WTC11 (cell line): Measurements from ENCODE around the gene KCTD1. TPM values are rescaled to one million over a fixed set of nuclear protein-coding genes. Genes with fewer than 3 reads are reported as not detected.

Experiments
- ATAC-seq: fragments of 200-7000 bp; cut with Tn5 transposase; 2 replicates; pipeline ENCODE4 v1.10.0; 2021; ENCODE audit warnings: mild to moderate bottlenecking, moderate library complexity
- CTCF ChIA-PET: fragments of 300-600 bp; sonication (Branson Sonifier 250); formaldehyde crosslinking; loops from one replicate; lab custom pipeline; 2021; ENCODE audit warnings: antibody characterized with exemption; lab: Charles Lee
- POLR2A ChIA-PET: fragments of 350-600 bp; sonication (Branson Sonifier 250); formaldehyde crosslinking; loops from one replicate; lab custom pipeline; 2021; ENCODE audit warnings: antibody characterized with exemption; lab: Charles Lee
- DNase-seq: peaks from one replicate; pipeline ENCODE4 v3.0.0; 2021; ENCODE audit warnings: low spot score
- H3K27ac Mint-ChIP-seq: 2 replicates; pipeline ENCODE4 v1.8.0; 2021; ENCODE audit warnings: mixed read lengths
- H3K27me3 Mint-ChIP-seq: 2 replicates; pipeline ENCODE4 v1.8.0; 2021; ENCODE audit warnings: low read depth, mild to moderate bottlenecking, moderate library complexity, mixed read lengths
- H3K36me3 Mint-ChIP-seq: 2 replicates; pipeline ENCODE4 v1.8.0; 2021; ENCODE audit warnings: mixed read lengths
- H3K4me1 Mint-ChIP-seq: 2 replicates; pipeline ENCODE4 v1.8.0; 2022; ENCODE audit warnings: mixed read lengths
- H3K4me3 Mint-ChIP-seq: 2 replicates; pipeline ENCODE4 v1.8.0; 2021; ENCODE audit warnings: mild to moderate bottlenecking, moderate library complexity, mixed read lengths
- H3K9me3 Mint-ChIP-seq: 2 replicates; pipeline ENCODE4 v1.8.0; 2021; ENCODE audit warnings: mixed read lengths
- CREM ChIP-seq: sonication (generic); formaldehyde crosslinking; IDR thresholded peaks from 2 replicates; pipeline ENCODE4 v1.8.1; 2022; ENCODE audit warnings: mild to moderate bottlenecking, missing genetic modification reagents, moderate library complexity
- ELF4 ChIP-seq: sonication (generic); formaldehyde crosslinking; IDR thresholded peaks from 2 replicates; pipeline ENCODE4 v1.8.1; 2022; ENCODE audit warnings: low read depth, mild to moderate bottlenecking, moderate library complexity, missing genetic modification reagents
- ESRRA ChIP-seq: sonication (generic); formaldehyde crosslinking; IDR thresholded peaks from 2 replicates; pipeline ENCODE4 v1.8.1; 2022; ENCODE audit warnings: mild to moderate bottlenecking, missing genetic modification reagents, borderline replicate concordance
- GABPB1 ChIP-seq: sonication (generic); formaldehyde crosslinking; IDR thresholded peaks from 2 replicates; pipeline ENCODE4 v1.8.1; 2023; ENCODE audit warnings: mild to moderate bottlenecking, missing genetic modification reagents
- GRHL2 ChIP-seq: fragments of 250-450 bp; sonication (Bioruptor Pico); IDR thresholded peaks from 2 replicates; pipeline ENCODE4 v1.8.0; 2022; ENCODE audit warnings: mild to moderate bottlenecking, moderate library complexity; ENCODE audit not compliant: insufficient replicate concordance, severe bottlenecking
- HMGA2 ChIP-seq: fragments of 250-450 bp; sonication (Bioruptor Pico); IDR thresholded peaks from 2 replicates; pipeline ENCODE4 v1.4.0; 2021; ENCODE audit warnings: mild to moderate bottlenecking, moderate library complexity
- JAZF1 ChIP-seq: fragments of 250-450 bp; sonication (Bioruptor Pico); IDR thresholded peaks from 2 replicates; pipeline ENCODE4 v1.9.0; 2021; ENCODE audit warnings: moderate library complexity, mild to moderate bottlenecking, inconsistent platforms
- JUN ChIP-seq: sonication (generic); formaldehyde crosslinking; IDR thresholded peaks from 2 replicates; pipeline ENCODE4 v1.8.0; 2023; ENCODE audit warnings: mild to moderate bottlenecking, missing genetic modification reagents
- NR2C2 ChIP-seq: sonication (generic); formaldehyde crosslinking; IDR thresholded peaks from 2 replicates; pipeline ENCODE4 v1.8.0; 2022; ENCODE audit warnings: mild to moderate bottlenecking, missing genetic modification reagents
- PRRX2 ChIP-seq: fragments of 250-450 bp; sonication (Bioruptor Pico); IDR thresholded peaks from 2 replicates; pipeline ENCODE4 v1.8.0; 2021; ENCODE audit warnings: mild to moderate bottlenecking
- RORB ChIP-seq: fragments of 250-450 bp; sonication (Bioruptor Pico); IDR thresholded peaks from 2 replicates; pipeline ENCODE4 v1.9.0; 2021; ENCODE audit warnings: mild to moderate bottlenecking
- SMAD4 ChIP-seq: sonication (generic); formaldehyde crosslinking; IDR thresholded peaks from 2 replicates; pipeline ENCODE4 v1.8.0; 2022; ENCODE audit warnings: mild to moderate bottlenecking, missing genetic modification reagents
- TCF7 ChIP-seq: sonication (generic); formaldehyde crosslinking; IDR thresholded peaks from 2 replicates; pipeline ENCODE4 v1.8.0; 2022; ENCODE audit warnings: mild to moderate bottlenecking, low read depth, missing genetic modification reagents, moderate library complexity
- ZNF138 ChIP-seq: sonication (generic); formaldehyde crosslinking; conservative IDR thresholded peaks from 2 replicates; pipeline ENCODE4 v1.8.1; 2022; ENCODE audit warnings: mild to moderate bottlenecking, moderate library complexity, missing genetic modification reagents
- total RNA-seq: library from RNA; stranded (reverse); gene quantifications from 3 replicates; pipeline ENCODE4 v1.2.3, GENCODE V29; 2021
- TF ChIP-seq, protein P1 (sequence below): sonication (generic); formaldehyde crosslinking; conservative IDR thresholded peaks from 2 replicates; pipeline ENCODE4 v1.8.1; 2022; ENCODE audit warnings: mild to moderate bottlenecking, missing genetic modification reagents
- TF ChIP-seq, protein P2 (sequence below): sonication (generic); formaldehyde crosslinking; IDR thresholded peaks from 2 replicates; pipeline ENCODE4 v1.8.0; 2022; ENCODE audit warnings: mild to moderate bottlenecking, missing genetic modification reagents
- TF ChIP-seq, protein P3 (sequence below): sonication (generic); formaldehyde crosslinking; IDR thresholded peaks from 2 replicates; pipeline ENCODE4 v1.8.0; 2022; ENCODE audit warnings: mild to moderate bottlenecking, missing genetic modification reagents
- TF ChIP-seq, protein P4 (sequence below): sonication (generic); formaldehyde crosslinking; conservative IDR thresholded peaks from 2 replicates; pipeline ENCODE4 v1.8.1; 2023; ENCODE audit warnings: mild to moderate bottlenecking, low read depth, missing genetic modification reagents, moderate library complexity
- TF ChIP-seq, protein P5 (sequence below): fragments of 250-450 bp; sonication (Bioruptor Pico); IDR thresholded peaks from 2 replicates; pipeline ENCODE4 v1.9.0; 2021; ENCODE audit warnings: moderate library complexity, mild to moderate bottlenecking, inconsistent platforms, borderline replicate concordance
- TF ChIP-seq, protein P6 (sequence below): sonication (generic); formaldehyde crosslinking; IDR thresholded peaks from 2 replicates; pipeline ENCODE4 v1.8.1; 2023; ENCODE audit warnings: mild to moderate bottlenecking, missing genetic modification reagents

KCTD1 gene
- total RNA-seq, 1 experiment from 2014 or later, result 23.3 TPM

DNA sequence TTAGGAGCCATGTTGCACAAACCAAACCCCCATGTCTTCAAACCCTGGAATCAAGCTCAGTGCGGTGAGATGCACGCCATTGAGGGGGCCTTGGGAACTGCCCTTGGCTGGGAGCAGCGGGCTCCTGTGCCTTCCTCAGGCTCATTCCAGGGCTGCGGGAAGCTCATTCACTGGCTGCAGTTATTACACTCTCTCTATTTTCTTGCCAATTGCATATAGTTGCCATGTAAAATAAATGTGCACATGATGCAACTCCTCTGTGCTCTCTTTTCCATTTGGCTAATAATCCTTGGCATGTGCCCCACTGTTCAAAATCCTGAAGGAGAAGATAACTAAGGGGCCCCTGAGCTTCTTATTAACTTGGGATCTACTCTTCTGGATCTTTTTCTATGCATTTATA lies 74.7 kb downstream of the KCTD1 start:
- ChIA-PET CTCF (interaction anchor here (0.7 to 2.1 kb wide), 2 partner anchors 12 to 90 kb away, joined by 3 to 5 read pairs; no protein-coding TSS in a partner anchor), POLR2A (no interaction called here)
- DNase-seq, result no peak
- H3K4me3 Mint-ChIP-seq, result no peak overlapping the region
- H3K4me1 Mint-ChIP-seq, result peaks cover 32% of the 10 kb centered on the region
- H3K27ac Mint-ChIP-seq, result no peak overlapping the region
- TF ChIP-seq JUN (CRISPR knock-in tag) (no peak), HMGA2 (CRISPR knock-in tag) (no peak), CREM (no peak), ZNF138 (CRISPR knock-in tag) (no peak), ESRRA (no peak)
- TF ChIP-seq, protein P1, sequence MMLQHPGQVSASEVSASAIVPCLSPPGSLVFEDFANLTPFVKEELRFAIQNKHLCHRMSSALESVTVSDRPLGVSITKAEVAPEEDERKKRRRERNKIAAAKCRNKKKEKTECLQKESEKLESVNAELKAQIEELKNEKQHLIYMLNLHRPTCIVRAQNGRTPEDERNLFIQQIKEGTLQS, result no peak
- TF ChIP-seq, protein P2, sequence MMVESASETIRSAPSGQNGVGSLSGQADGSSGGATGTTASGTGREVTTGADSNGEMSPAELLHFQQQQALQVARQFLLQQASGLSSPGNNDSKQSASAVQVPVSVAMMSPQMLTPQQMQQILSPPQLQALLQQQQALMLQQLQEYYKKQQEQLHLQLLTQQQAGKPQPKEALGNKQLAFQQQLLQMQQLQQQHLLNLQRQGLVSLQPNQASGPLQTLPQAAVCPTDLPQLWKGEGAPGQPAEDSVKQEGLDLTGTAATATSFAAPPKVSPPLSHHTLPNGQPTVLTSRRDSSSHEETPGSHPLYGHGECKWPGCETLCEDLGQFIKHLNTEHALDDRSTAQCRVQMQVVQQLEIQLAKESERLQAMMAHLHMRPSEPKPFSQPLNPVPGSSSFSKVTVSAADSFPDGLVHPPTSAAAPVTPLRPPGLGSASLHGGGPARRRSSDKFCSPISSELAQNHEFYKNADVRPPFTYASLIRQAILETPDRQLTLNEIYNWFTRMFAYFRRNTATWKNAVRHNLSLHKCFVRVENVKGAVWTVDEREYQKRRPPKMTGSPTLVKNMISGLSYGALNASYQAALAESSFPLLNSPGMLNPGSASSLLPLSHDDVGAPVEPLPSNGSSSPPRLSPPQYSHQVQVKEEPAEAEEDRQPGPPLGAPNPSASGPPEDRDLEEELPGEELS (CRISPR knock-in tag), result no peak
- H3K9me3 Mint-ChIP-seq, result no peaks in the 10 kb centered on the region
- H3K36me3 Mint-ChIP-seq, result peaks cover 6% of the 10 kb centered on the region; the same call in 1 of the 2 replicates
- no peaks in the 10 kb centered on the region for H3K27me3 Mint-ChIP-seq
- ATAC-seq, result no peak

DNA sequence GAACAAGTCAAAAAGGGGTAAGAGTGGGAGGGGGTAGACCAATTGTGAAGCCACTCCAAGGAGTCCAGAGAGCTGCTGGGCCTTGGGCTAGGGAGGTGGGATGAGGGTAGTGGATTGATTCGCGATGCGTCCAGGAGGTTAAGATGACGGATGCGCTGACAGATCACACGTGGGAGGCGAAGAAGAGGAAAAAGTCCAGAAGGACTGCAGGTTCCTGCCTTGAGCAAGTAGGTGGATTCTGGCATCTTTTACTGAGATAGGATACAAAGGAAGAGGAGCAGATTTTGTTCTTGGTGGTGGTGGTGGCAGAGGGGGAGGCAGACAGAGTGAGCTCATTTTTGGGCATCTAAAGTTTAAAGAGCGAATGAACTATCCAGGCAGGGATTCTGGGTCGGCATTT lies 76.5 kb downstream of the KCTD1 start:
- Mint-ChIP-seq H3K9me3 (no peaks in the 10 kb centered on the region), H3K36me3 (peaks cover 10% of the 10 kb centered on the region; the same call in 1 of the 2 replicates), H3K27me3 (no peaks in the 10 kb centered on the region), H3K27ac (no peak overlapping the region), H3K4me1 (peaks cover 17% of the 10 kb centered on the region), H3K4me3 (no peak overlapping the region)
- ChIA-PET CTCF (no interaction called here), POLR2A (no interaction called here)
- DNase-seq, result no peak
- TF ChIP-seq GABPB1 (no peak), SMAD4 (CRISPR knock-in tag) (no peak), JAZF1 (CRISPR knock-in tag) (no peak), ELF4 (CRISPR knock-in tag) (no peak), ZNF138 (CRISPR knock-in tag) (no peak), NR2C2 (no peak), GRHL2 (CRISPR knock-in tag) (no peak), PRRX2 (CRISPR knock-in tag) (no peak), JUN (CRISPR knock-in tag) (no peak), TCF7 (CRISPR knock-in tag) (no peak), RORB (CRISPR knock-in tag) (no peak)
- TF ChIP-seq, protein P3, sequence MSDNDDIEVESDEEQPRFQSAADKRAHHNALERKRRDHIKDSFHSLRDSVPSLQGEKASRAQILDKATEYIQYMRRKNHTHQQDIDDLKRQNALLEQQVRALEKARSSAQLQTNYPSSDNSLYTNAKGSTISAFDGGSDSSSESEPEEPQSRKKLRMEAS (CRISPR knock-in tag), result no peak
- TF ChIP-seq, protein P4, sequence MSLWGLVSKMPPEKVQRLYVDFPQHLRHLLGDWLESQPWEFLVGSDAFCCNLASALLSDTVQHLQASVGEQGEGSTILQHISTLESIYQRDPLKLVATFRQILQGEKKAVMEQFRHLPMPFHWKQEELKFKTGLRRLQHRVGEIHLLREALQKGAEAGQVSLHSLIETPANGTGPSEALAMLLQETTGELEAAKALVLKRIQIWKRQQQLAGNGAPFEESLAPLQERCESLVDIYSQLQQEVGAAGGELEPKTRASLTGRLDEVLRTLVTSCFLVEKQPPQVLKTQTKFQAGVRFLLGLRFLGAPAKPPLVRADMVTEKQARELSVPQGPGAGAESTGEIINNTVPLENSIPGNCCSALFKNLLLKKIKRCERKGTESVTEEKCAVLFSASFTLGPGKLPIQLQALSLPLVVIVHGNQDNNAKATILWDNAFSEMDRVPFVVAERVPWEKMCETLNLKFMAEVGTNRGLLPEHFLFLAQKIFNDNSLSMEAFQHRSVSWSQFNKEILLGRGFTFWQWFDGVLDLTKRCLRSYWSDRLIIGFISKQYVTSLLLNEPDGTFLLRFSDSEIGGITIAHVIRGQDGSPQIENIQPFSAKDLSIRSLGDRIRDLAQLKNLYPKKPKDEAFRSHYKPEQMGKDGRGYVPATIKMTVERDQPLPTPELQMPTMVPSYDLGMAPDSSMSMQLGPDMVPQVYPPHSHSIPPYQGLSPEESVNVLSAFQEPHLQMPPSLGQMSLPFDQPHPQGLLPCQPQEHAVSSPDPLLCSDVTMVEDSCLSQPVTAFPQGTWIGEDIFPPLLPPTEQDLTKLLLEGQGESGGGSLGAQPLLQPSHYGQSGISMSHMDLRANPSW (CRISPR knock-in tag), result no peak
- TF ChIP-seq, protein P5, sequence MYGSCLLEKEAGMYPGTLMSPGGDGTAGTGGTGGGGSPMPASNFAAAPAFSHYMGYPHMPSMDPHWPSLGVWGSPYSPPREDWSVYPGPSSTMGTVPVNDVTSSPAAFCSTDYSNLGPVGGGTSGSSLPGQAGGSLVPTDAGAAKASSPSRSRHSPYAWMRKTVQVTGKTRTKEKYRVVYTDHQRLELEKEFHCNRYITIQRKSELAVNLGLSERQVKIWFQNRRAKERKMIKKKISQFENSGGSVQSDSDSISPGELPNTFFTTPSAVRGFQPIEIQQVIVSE (CRISPR knock-in tag), result no peak
- TF ChIP-seq, protein P2 (CRISPR knock-in tag), result no peak
- TF ChIP-seq, protein P6, sequence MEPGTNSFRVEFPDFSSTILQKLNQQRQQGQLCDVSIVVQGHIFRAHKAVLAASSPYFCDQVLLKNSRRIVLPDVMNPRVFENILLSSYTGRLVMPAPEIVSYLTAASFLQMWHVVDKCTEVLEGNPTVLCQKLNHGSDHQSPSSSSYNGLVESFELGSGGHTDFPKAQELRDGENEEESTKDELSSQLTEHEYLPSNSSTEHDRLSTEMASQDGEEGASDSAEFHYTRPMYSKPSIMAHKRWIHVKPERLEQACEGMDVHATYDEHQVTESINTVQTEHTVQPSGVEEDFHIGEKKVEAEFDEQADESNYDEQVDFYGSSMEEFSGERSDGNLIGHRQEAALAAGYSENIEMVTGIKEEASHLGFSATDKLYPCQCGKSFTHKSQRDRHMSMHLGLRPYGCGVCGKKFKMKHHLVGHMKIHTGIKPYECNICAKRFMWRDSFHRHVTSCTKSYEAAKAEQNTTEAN (CRISPR knock-in tag), result no peak
- no peak for ATAC-seq
